IMR-90 (cell line): ENCODE measurements around the gene ZC3H14.

Experiments
- CEBPB ChIP-seq: IDR thresholded peaks from 2 replicates; pipeline ENCODE4 v1.6.1; 2012; ENCODE audit warnings: low read depth, low read length, improper control_type of control experiment
- CTCF ChIP-seq: conservative IDR thresholded peaks from 2 replicates; pipeline ENCODE4 v1.5.1; 2012; ENCODE audit warnings: mild to moderate bottlenecking, low read depth, low read length, improper control_type of control experiment
- FOS ChIP-seq: fragments of 150-350 bp; IDR thresholded peaks from 2 replicates; pipeline ENCODE4 v1.6.1; 2016; ENCODE audit warnings: low read depth, low read length
- MAZ ChIP-seq: IDR thresholded peaks from 2 replicates; pipeline ENCODE4 v1.6.1; 2012; ENCODE audit warnings: low read depth, mild to moderate bottlenecking, low read length, improper control_type of control experiment, moderate library complexity, borderline replicate concordance
- POLR2A ChIP-seq: IDR thresholded peaks from 2 replicates; pipeline ENCODE4 v1.6.1; 2012; ENCODE audit warnings: mild to moderate bottlenecking, low read depth, low read length
- RAD21 ChIP-seq: IDR thresholded peaks from 2 replicates; pipeline ENCODE4 v1.6.1; 2012; ENCODE audit warnings: low read length, improper control_type of control experiment
- RCOR1 ChIP-seq: IDR thresholded peaks from 2 replicates; pipeline ENCODE4 v1.6.1; 2012; ENCODE audit warnings: mild to moderate bottlenecking, low read length, improper control_type of control experiment; ENCODE audit not compliant: insufficient replicate concordance
- RFX5 ChIP-seq: IDR thresholded peaks from 2 replicates; pipeline ENCODE4 v1.8.0; 2012; ENCODE audit warnings: low read depth, mild to moderate bottlenecking, low read length, moderate library complexity
- SMC3 ChIP-seq: fragments of 150-350 bp; IDR thresholded peaks from 2 replicates; pipeline ENCODE4 v1.6.1; 2016; ENCODE audit warnings: low read depth, mild to moderate bottlenecking, antibody characterized with exemption, low read length, moderate library complexity

- no peak for TF ChIP-seq POLR2A
- no peak for TF ChIP-seq RAD21
- TF ChIP-seq CTCF: no peak
- TF ChIP-seq RFX5: no peak
- no peak for TF ChIP-seq SMC3
- no peak for TF ChIP-seq RCOR1
- TF ChIP-seq FOS: no peak
- TF ChIP-seq MAZ: no peak
- no peak for TF ChIP-seq CEBPB
Observed at GRCh38 chr14:88562532-88562830, 356 bp upstream of the ZC3H14 start.
